ENCODE measurements around the gene RPS5. TPM values are rescaled to one million over a fixed set of nuclear protein-coding genes. Genes with fewer than 3 reads are reported as not detected.

RPS5 gene
- total and polyA plus RNA-seq, 5 donors: 513 to 681 (median 566) TPM

GRCh38 chr19:58379246-58379645, 7.8 kb upstream of the RPS5 start:
- DNase-seq: peak in 2 of 3 donors; percentile 38 to 48
- intact Hi-C loops (cut with DNase I): no loop called here
- Histone ChIP-seq H3K4me3 (ENCODE audit: low read length) (no peak overlapping the region), H3K27me3 (ENCODE audit: control insufficient read depth, insufficient read depth) (no peaks in the 10 kb centered on the region), H3K9me3 (ENCODE audit: control insufficient read depth, low read length) (no peaks in the 10 kb centered on the region), H3K27ac (ENCODE audit: low read length) (no peak overlapping the region), H3K4me1 (ENCODE audit: control insufficient read depth, insufficient read depth, low read length) (peaks cover 3% of the 10 kb centered on the region)
- WGBS: 92% methylated on average over 6 of the region's 6 CpGs
- no peak for ATAC-seq

- Histone ChIP-seq H3K4me3 (ENCODE audit: low read length) (peak overlapping the region; percentile 34), H3K27me3 (ENCODE audit: control insufficient read depth, insufficient read depth) (no peaks in the 10 kb centered on the region), H3K4me1 (ENCODE audit: control insufficient read depth, insufficient read depth, low read length) (peaks cover 3% of the 10 kb centered on the region), H3K9me3 (ENCODE audit: control insufficient read depth, low read length) (no peaks in the 10 kb centered on the region), H3K27ac (ENCODE audit: low read length) (peak overlapping the region; percentile 34)
- intact Hi-C loops (cut with DNase I): no loop called here
- DNase-seq (no peak), ATAC-seq (no peak)
- 5% methylated on average over 24 of the region's 24 CpGs for WGBS
Observed at GRCh38 chr19:58380037-58380661, 6.9 kb upstream of the RPS5 start.

GRCh38 chr19:58380662-58381459, 6.2 kb upstream of the RPS5 start, which contains the start of gene ZNF837:
TSS of gene ZNF837 (minus strand) at chr19:58381030. CDS start at chr19:58369332, 11,698 bp downstream.
- Histone ChIP-seq H3K4me1 (ENCODE audit: control insufficient read depth, insufficient read depth, low read length) (peaks cover 8% of the 10 kb centered on the region), H3K27ac (ENCODE audit: low read length) (peak within 1 kb of the TSS; percentile 34), H3K27me3 (ENCODE audit: control insufficient read depth, insufficient read depth) (no peaks in the 10 kb centered on the region), H3K4me3 (ENCODE audit: low read length) (peak within 1 kb of the TSS; percentile 58), H3K9me3 (ENCODE audit: control insufficient read depth, low read length) (no peaks in the 10 kb centered on the region)
- ATAC-seq: peak; percentile 96
- under 1% methylated on average over 83 of the region's 83 CpGs for WGBS
- peak; percentile 99 for DNase-seq
- intact Hi-C loops (cut with DNase I): no loop called here

- intact Hi-C loops (cut with DNase I): no loop called here
- peak overlapping the region; percentile 20 for H3K27ac ChIP-seq (ENCODE audit: low read length)
- WGBS: 31% methylated on average over 26 of the region's 26 CpGs
- peaks cover 10% of the 10 kb centered on the region for H3K4me1 ChIP-seq (ENCODE audit: control insufficient read depth, insufficient read depth, low read length)
- ATAC-seq: no peak
- DNase-seq: peak in 2 of 3 donors; percentile 61 to 67
- no peaks in the 10 kb centered on the region for H3K27me3 ChIP-seq (ENCODE audit: control insufficient read depth, insufficient read depth)
- no peaks in the 10 kb centered on the region for H3K9me3 ChIP-seq (ENCODE audit: control insufficient read depth, low read length)
- peak overlapping the region; percentile 58 for H3K4me3 ChIP-seq (ENCODE audit: low read length)
Observed at GRCh38 chr19:58381460-58382212, 5.4 kb upstream of the RPS5 start.

- peaks cover 16% of the 10 kb centered on the region for H3K4me1 ChIP-seq (ENCODE audit: control insufficient read depth, insufficient read depth, low read length)
- no peak for ATAC-seq
Observed at GRCh38 chr19:58382997-58383603, 4.0 kb upstream of the RPS5 start.

GRCh38 chr19:58385313-58385890, 1.7 kb upstream of the RPS5 start:
- WGBS: 89% methylated on average over 9 of the region's 9 CpGs
- ATAC-seq (no peak), DNase-seq (peak in 2 of 3 donors; percentile 43 to 51)
- no peaks in the 10 kb centered on the region for H3K27me3 ChIP-seq (ENCODE audit: control insufficient read depth, insufficient read depth)
- intact Hi-C loops (cut with DNase I): no loop called here
- H3K4me3 ChIP-seq (ENCODE audit: low read length): peak overlapping the region; percentile 99
- H3K27ac ChIP-seq (ENCODE audit: low read length): peak overlapping the region; percentile 99
- peaks cover 13% of the 10 kb centered on the region for H3K4me1 ChIP-seq (ENCODE audit: control insufficient read depth, insufficient read depth, low read length)
- no peaks in the 10 kb centered on the region for H3K9me3 ChIP-seq (ENCODE audit: control insufficient read depth, low read length)

More at GRCh38 chr19:58382997-58383603, 4.0 kb upstream of the RPS5 start:
- H3K9me3 ChIP-seq (ENCODE audit: control insufficient read depth, low read length): no peaks in the 10 kb centered on the region
- peak in 2 of 3 donors; percentile 26 to 45 for DNase-seq
- 88% methylated on average over 6 of the region's 6 CpGs for WGBS
- H3K4me3 ChIP-seq (ENCODE audit: low read length): no peak overlapping the region
- no peak overlapping the region for H3K27ac ChIP-seq (ENCODE audit: low read length)
- intact Hi-C loops (cut with DNase I): no loop called here
- no peaks in the 10 kb centered on the region for H3K27me3 ChIP-seq (ENCODE audit: control insufficient read depth, insufficient read depth)

- intact Hi-C loops (cut with DNase I): no loop called here
- DNase-seq (peak in 2 of 3 donors; percentile 55 to 69), ATAC-seq (peak; percentile 20 to 22)
- H3K4me1 ChIP-seq (ENCODE audit: control insufficient read depth, insufficient read depth, low read length): peaks cover 13% of the 10 kb centered on the region
- no peaks in the 10 kb centered on the region for H3K27me3 ChIP-seq (ENCODE audit: control insufficient read depth, insufficient read depth)
- H3K4me3 ChIP-seq (ENCODE audit: low read length): peak overlapping the region; percentile 99
- H3K27ac ChIP-seq (ENCODE audit: low read length): peak overlapping the region; percentile 99
- no peaks in the 10 kb centered on the region for H3K9me3 ChIP-seq (ENCODE audit: control insufficient read depth, low read length)
- 9% methylated on average over 36 of the region's 36 CpGs for WGBS
Observed at GRCh38 chr19:58385891-58386575, 1.0 kb upstream of the RPS5 start.

- Histone ChIP-seq H3K4me1 (ENCODE audit: control insufficient read depth, insufficient read depth, low read length) (peaks cover 13% of the 10 kb centered on the region), H3K9me3 (ENCODE audit: control insufficient read depth, low read length) (no peaks in the 10 kb centered on the region), H3K27me3 (ENCODE audit: control insufficient read depth, insufficient read depth) (no peaks in the 10 kb centered on the region), H3K27ac (ENCODE audit: low read length) (peak overlapping the region; percentile 69), H3K4me3 (ENCODE audit: low read length) (peak overlapping the region; percentile 99)
- 7% methylated on average over 39 of the region's 39 CpGs for WGBS
- intact Hi-C loops (cut with DNase I): no loop called here
- DNase-seq (peak in 2 of 3 donors; percentile 23 to 49), ATAC-seq (no peak)
Observed at GRCh38 chr19:58387338-58388174, 487 bp downstream of the RPS5 start.

- no peaks in the 10 kb centered on the region for H3K27me3 ChIP-seq (ENCODE audit: control insufficient read depth, insufficient read depth)
- intact Hi-C loops (cut with DNase I): no loop called here
- H3K4me1 ChIP-seq (ENCODE audit: control insufficient read depth, insufficient read depth, low read length): peaks cover 13% of the 10 kb centered on the region
Observed at GRCh38 chr19:58388175-58388526, 1.1 kb downstream of the RPS5 start.

More at GRCh38 chr19:58388175-58388526, 1.1 kb downstream of the RPS5 start:
- no peaks in the 10 kb centered on the region for H3K9me3 ChIP-seq (ENCODE audit: control insufficient read depth, low read length)
- WGBS: 86% methylated on average over 3 of the region's 3 CpGs
- H3K27ac ChIP-seq (ENCODE audit: low read length): no peak overlapping the region
- peak overlapping the region; percentile 99 for H3K4me3 ChIP-seq (ENCODE audit: low read length)
- DNase-seq (no peak), ATAC-seq (no peak)

Measured in right cardiac atrium (tissue), 5 donors.